Lower lobe of right lung (tissue), 2 donors: ENCODE measurements around the gene COL2A1. TPM values are rescaled to one million over a fixed set of nuclear protein-coding genes. Genes with fewer than 3 reads are reported as not detected.

Experiments
- ATAC-seq, 2 donors: fragments of 200-7000 bp; cut with Tn5 transposase; one replicate each; pipeline ENCODE4 v1.9.1; 2020 to 2022; ENCODE audit warnings: mild to moderate bottlenecking in 2 of 2, moderate library complexity in 2 of 2
- DNase-seq: peaks from one replicate; pipeline ENCODE4 v3.0.0-alpha.2; 2020
- H3K27ac ChIP-seq: fragments of 200-600 bp; one replicate; pipeline ENCODE4 v1.8.0; 2022
- H3K27me3 ChIP-seq: fragments of 200-600 bp; one replicate; pipeline ENCODE4 v1.8.0; 2022; ENCODE audit warnings: low read depth
- H3K36me3 ChIP-seq: fragments of 200-600 bp; one replicate; pipeline ENCODE4 v1.8.0; 2022; ENCODE audit warnings: mild to moderate bottlenecking
- H3K4me1 ChIP-seq: fragments of 200-600 bp; one replicate; pipeline ENCODE4 v1.8.0; 2022
- H3K4me3 ChIP-seq: fragments of 200-600 bp; one replicate; pipeline ENCODE4 v1.8.0; 2022; ENCODE audit warnings: mild to moderate bottlenecking
- H3K9me3 ChIP-seq: fragments of 200-600 bp; one replicate; pipeline ENCODE4 v1.8.0; 2022
- intact Hi-C: fragments of 100-400 bp; cut with DNase I; formaldehyde crosslinking; loops from one replicate; pipeline ENCODE4 v1.11.0; 2022
- total RNA-seq: library from RNA; stranded (reverse); fragmentation: NEBNext Ultra II Directional; extraction: Animal tissue kit (Norgen Biotek cat#: 25700); gene quantifications from one replicate; pipeline ENCODE4 v1.2.1, GENCODE V29; 2021
- TF ChIP-seq, protein P1 (sequence below): fragments of 200-600 bp; IDR thresholded peaks from one replicate; pipeline ENCODE4 v1.8.0; 2022; ENCODE audit warnings: antibody characterized with exemption, mild to moderate bottlenecking
- donor health status: DM: no; HTN: yes; CAD: no; lungs with severe emphysema.

The COL2A1 gene
- total RNA-seq, 1 donor from 2014 or later = not detected

DNA sequence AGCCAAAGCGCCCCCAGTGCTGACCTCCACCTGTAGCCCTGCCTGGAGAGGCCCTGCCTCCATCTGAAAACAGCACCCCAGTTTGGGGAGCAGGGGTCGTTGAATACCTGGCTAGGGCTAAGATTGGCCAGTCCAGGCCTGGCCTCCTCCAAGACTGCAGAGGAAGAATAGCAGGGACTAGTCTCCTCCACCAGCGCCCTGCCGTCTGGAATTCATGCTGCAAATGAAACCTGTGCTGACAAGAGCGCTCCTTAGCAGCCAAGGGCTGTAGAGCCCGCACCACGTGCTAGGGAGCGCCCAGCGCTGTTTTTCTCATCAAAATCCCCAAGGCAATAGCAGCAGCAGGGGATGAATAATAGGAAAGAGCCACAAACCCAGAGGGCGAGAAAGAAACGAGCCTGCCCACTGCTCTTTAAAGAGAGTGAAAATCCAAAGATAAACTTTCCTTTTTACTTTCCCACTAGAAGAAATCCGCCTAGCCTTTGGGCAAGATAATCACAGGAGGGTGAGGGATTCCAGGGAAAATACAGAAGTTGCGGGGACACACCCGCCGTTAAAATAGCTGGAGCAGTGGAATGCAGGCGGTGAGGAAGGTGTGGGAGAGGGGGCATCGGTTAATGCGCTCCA, 3.3 kb downstream of the COL2A1 start:
- Histone ChIP-seq H3K4me1 (peaks cover 47% of the 10 kb centered on the region), H3K4me3 (peak overlapping the region; percentile 55), H3K36me3 (no peaks in the 10 kb centered on the region), H3K27ac (no peak overlapping the region), H3K9me3 (no peaks in the 10 kb centered on the region), H3K27me3 (peaks cover 77% of the 10 kb centered on the region)
- intact Hi-C loops = no loop called here
- ATAC-seq (peak; percentile 72 to 74), DNase-seq (no peak)
- TF ChIP-seq, protein P1, sequence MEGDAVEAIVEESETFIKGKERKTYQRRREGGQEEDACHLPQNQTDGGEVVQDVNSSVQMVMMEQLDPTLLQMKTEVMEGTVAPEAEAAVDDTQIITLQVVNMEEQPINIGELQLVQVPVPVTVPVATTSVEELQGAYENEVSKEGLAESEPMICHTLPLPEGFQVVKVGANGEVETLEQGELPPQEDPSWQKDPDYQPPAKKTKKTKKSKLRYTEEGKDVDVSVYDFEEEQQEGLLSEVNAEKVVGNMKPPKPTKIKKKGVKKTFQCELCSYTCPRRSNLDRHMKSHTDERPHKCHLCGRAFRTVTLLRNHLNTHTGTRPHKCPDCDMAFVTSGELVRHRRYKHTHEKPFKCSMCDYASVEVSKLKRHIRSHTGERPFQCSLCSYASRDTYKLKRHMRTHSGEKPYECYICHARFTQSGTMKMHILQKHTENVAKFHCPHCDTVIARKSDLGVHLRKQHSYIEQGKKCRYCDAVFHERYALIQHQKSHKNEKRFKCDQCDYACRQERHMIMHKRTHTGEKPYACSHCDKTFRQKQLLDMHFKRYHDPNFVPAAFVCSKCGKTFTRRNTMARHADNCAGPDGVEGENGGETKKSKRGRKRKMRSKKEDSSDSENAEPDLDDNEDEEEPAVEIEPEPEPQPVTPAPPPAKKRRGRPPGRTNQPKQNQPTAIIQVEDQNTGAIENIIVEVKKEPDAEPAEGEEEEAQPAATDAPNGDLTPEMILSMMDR = no peak

DNA sequence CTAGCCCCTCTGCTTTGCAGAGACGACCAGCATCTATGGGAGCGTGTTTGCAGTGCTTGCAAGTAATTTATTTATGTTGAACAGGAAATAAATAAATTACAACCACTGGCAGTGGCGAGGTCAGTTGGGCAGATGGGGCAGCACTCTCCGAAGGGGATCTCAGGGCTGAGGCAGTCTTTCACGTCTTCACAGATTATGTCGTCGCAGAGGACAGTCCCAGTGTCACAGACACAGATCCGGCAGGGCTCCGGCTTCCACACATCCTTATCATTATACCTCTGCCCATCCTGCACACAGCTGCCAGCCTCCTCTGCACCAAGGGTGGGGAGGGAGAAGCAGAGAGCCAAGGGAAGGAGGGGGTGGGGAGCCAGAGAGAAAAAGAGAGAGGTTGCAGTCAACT, 4.5 kb downstream of the COL2A1 start:
- Histone ChIP-seq H3K4me1 (peaks cover 47% of the 10 kb centered on the region), H3K27me3 (peaks cover 66% of the 10 kb centered on the region), H3K27ac (no peak overlapping the region), H3K9me3 (no peaks in the 10 kb centered on the region), H3K36me3 (no peaks in the 10 kb centered on the region), H3K4me3 (no peak overlapping the region)
- no peak for ATAC-seq
- intact Hi-C loops = no loop called here
- DNase-seq = no peak
- TF ChIP-seq, protein P1 = no peak

DNA sequence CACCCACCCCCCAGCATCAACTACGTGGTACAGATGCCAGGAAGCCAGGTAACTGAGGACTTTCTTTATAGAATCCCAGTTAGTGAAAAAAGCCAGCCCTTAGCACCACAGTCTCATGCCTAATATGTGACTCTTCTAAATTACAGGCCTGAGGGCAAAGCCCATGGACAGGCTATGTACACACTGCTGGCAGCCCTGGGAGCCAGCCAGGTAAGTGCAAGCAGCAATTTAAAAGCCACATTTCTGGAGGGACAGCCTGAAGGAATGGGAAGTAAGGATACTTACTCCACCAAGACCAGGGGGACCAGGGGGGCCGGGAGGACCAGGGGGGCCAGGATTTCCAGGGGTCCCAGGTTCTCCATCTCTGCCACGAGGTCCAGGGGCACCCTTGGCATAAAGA, 7.0 kb downstream of the COL2A1 start:
- TF ChIP-seq, protein P1 = no peak
- no peaks in the 10 kb centered on the region for H3K36me3 ChIP-seq
- H3K27ac ChIP-seq = no peak overlapping the region
- peaks cover 49% of the 10 kb centered on the region for H3K27me3 ChIP-seq
- H3K4me3 ChIP-seq = no peak overlapping the region
- peaks cover 25% of the 10 kb centered on the region for H3K4me1 ChIP-seq
- intact Hi-C loops = no loop called here
- no peaks in the 10 kb centered on the region for H3K9me3 ChIP-seq
- ATAC-seq = no peak
- DNase-seq = no peak

DNA sequence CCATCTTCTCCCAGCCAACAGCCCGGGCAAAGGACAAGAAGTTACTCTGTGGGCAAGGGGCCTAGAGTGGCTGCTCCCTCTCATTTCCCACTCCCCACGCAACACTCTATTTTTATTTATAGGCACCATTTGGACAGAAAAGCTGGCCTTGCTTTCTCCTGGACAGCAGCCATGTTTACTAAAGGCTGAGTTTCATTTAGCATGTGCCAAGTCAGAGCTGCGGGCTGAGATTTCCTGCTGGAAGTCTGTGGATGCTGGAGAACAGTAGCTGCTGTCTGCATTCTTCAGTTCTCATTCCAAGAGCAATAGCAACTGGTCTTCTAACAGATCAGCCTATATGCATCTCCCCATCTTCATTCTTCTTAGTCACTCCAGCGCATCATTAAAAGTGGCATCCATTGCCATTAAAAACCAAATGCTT, 8.3 kb downstream of the COL2A1 start:
- ATAC-seq (no peak), DNase-seq (no peak)
- Histone ChIP-seq H3K4me1 (peaks cover 11% of the 10 kb centered on the region), H3K9me3 (no peaks in the 10 kb centered on the region), H3K27me3 (peaks cover 38% of the 10 kb centered on the region), H3K4me3 (no peak overlapping the region), H3K36me3 (no peaks in the 10 kb centered on the region), H3K27ac (no peak overlapping the region)
- TF ChIP-seq, protein P1 = no peak
- intact Hi-C loops = no loop called here

DNA sequence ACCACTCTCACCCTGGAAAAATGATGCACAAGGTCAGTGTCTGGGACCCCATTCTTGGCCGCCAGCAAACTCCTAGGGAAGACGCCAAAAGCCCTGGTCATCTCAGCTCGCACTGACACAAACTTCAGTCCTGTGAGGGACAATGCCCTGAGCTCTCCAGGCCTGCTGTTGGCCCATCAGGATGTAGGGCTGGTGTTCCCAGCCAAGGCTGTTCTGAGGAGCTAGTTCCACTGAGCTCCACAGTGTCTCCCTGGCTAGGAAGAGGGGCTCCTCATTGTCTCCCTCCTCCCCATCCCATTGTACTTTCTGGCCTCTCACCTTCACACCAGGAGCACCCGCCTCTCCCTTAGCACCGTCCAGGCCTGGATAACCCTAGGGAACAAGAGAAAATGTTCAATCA, 10.8 kb downstream of the COL2A1 start:
- intact Hi-C loops = no loop called here
- TF ChIP-seq, protein P1 = no peak
- Histone ChIP-seq H3K4me3 (no peak overlapping the region), H3K4me1 (peaks cover 8% of the 10 kb centered on the region), H3K27ac (no peak overlapping the region), H3K36me3 (no peaks in the 10 kb centered on the region), H3K27me3 (peaks cover 13% of the 10 kb centered on the region), H3K9me3 (no peaks in the 10 kb centered on the region)
- no peak for ATAC-seq
- no peak for DNase-seq
